DOHH2 (cell line): Measurements from ENCODE around the gene MACROD2.

Source experiments
- H3F3A ChIP-seq: fragments of 200-600 bp; sonication (generic), shearing (Covaris generic); 2 replicates; pipeline ENCODE4 v1.6.0; 2016; ENCODE audit warnings: antibody characterized with exemption, mild to moderate bottlenecking; ENCODE audit not compliant: control insufficient read depth, insufficient read depth
- H3K27ac ChIP-seq: fragments of 200-600 bp; sonication (generic); 2 replicates; pipeline ENCODE4 v1.5.1; 2014; ENCODE audit warnings: low read depth, mild to moderate bottlenecking, low read length, moderate library complexity
- H3K27me3 ChIP-seq: fragments of 200-600 bp; sonication (generic); 2 replicates; pipeline ENCODE4 v1.6.1; 2014; ENCODE audit warnings: mild to moderate bottlenecking, low read length, mixed read lengths; ENCODE audit not compliant: control insufficient read depth
- H3K36me3 ChIP-seq: fragments of 200-600 bp; sonication (generic); 2 replicates; pipeline ENCODE4 v1.6.1; 2014; ENCODE audit warnings: mild to moderate bottlenecking, low read length, moderate library complexity, mixed read lengths; ENCODE audit not compliant: control insufficient read depth
- H3K4me1 ChIP-seq: fragments of 200-600 bp; sonication (generic); 2 replicates; pipeline ENCODE4 v1.6.1; 2014; ENCODE audit warnings: mild to moderate bottlenecking, low read length, mixed read lengths; ENCODE audit not compliant: control insufficient read depth
- H3K4me2 ChIP-seq: fragments of 200-600 bp; sonication (generic); 2 replicates; pipeline ENCODE4 v1.6.0; 2014; ENCODE audit warnings: mild to moderate bottlenecking, low read length, moderate library complexity
- H3K4me3 ChIP-seq: fragments of 200-600 bp; sonication (generic); 2 replicates; pipeline ENCODE4 v1.5.1; 2014; ENCODE audit warnings: mild to moderate bottlenecking, low read length, mixed read lengths
- H3K79me2 ChIP-seq: fragments of 200-600 bp; sonication (generic); 2 replicates; pipeline ENCODE4 v1.6.1; 2014; ENCODE audit warnings: mild to moderate bottlenecking, low read length, mixed read lengths; ENCODE audit not compliant: control insufficient read depth
- H3K9me2 ChIP-seq: fragments of 200-600 bp; sonication (generic); replicated peaks from 2 replicates; pipeline ENCODE4 v1.6.1; 2014; ENCODE audit warnings: mild to moderate bottlenecking, low read length, mixed read lengths; ENCODE audit not compliant: control insufficient read depth
- H3K9me3 ChIP-seq: fragments of 200-600 bp; sonication (generic); 2 replicates; pipeline ENCODE4 v1.6.1; 2014; ENCODE audit warnings: antibody characterized with exemption, low read length, mixed read lengths; ENCODE audit not compliant: control insufficient read depth, insufficient read depth
- H4K20me1 ChIP-seq: fragments of 200-600 bp; sonication (generic); 2 replicates; pipeline ENCODE4 v1.6.0; 2014; ENCODE audit warnings: low read depth, mild to moderate bottlenecking, antibody characterized with exemption, low read length, moderate library complexity; ENCODE audit not compliant: control insufficient read depth, insufficient read depth
- CTCF ChIP-seq: fragments of 200-600 bp; sonication (generic); IDR thresholded peaks from one replicate; pipeline ENCODE4 v1.5.1; 2014; ENCODE audit warnings: antibody characterized with exemption, mild to moderate bottlenecking, low read depth, low read length; ENCODE audit not compliant: poor library complexity, severe bottlenecking
- EZH2phosphoT487 ChIP-seq: fragments of 200-600 bp; sonication (generic); IDR thresholded peaks from 2 replicates; pipeline ENCODE4 v1.6.1; 2017; ENCODE audit warnings: borderline replicate concordance, mild to moderate bottlenecking, antibody characterized with exemption, low read length, moderate library complexity, mixed read lengths

MACROD2 gene

GRCh38 chr20:15336536-15336935 is 1341.2 kb downstream of the MACROD2 start:
- Histone ChIP-seq H3K27me3 (no peaks in the 10 kb centered on the region), H3F3A (no peaks in the 10 kb centered on the region), H3K27ac (no peak overlapping the region), H3K4me2 (no peak overlapping the region), H3K36me3 (no peaks in the 10 kb centered on the region), H3K9me3 (no peaks in the 10 kb centered on the region), H3K4me1 (peaks cover 9% of the 10 kb centered on the region), H3K4me3 (no peak overlapping the region), H4K20me1 (no peaks in the 10 kb centered on the region), H3K79me2 (no peaks in the 10 kb centered on the region), H3K9me2 (no peaks in the 10 kb centered on the region)
- TF ChIP-seq EZH2phosphoT487 = no peak
- TF ChIP-seq CTCF = no peak

- Histone ChIP-seq H3K9me2 (no peaks in the 10 kb centered on the region), H3K4me1 (no peaks in the 10 kb centered on the region), H3K27me3 (no peaks in the 10 kb centered on the region), H3K4me2 (no peak overlapping the region), H3K36me3 (no peaks in the 10 kb centered on the region), H3K9me3 (no peaks in the 10 kb centered on the region), H3F3A (no peaks in the 10 kb centered on the region), H3K79me2 (no peaks in the 10 kb centered on the region), H4K20me1 (no peaks in the 10 kb centered on the region), H3K27ac (no peak overlapping the region), H3K4me3 (no peak overlapping the region)
- no peak for TF ChIP-seq EZH2phosphoT487
These were observed 1343.9 kb downstream of the MACROD2 start for GRCh38 chr20:15339264-15339663.

- H3K9me3 ChIP-seq = peaks cover 3% of the 10 kb centered on the region; the same call in 1 of the 2 replicates
- no peaks in the 10 kb centered on the region for H3K27me3 ChIP-seq
These were observed 1347.7 kb downstream of the MACROD2 start for GRCh38 chr20:15342991-15343523.

More at GRCh38 chr20:15342991-15343523, 1347.7 kb downstream of the MACROD2 start:
- Histone ChIP-seq H3K36me3 (no peaks in the 10 kb centered on the region), H4K20me1 (no peaks in the 10 kb centered on the region), H3K4me2 (no peak overlapping the region), H3K9me2 (no peaks in the 10 kb centered on the region), H3K79me2 (no peaks in the 10 kb centered on the region), H3K4me3 (no peak overlapping the region), H3K27ac (no peak overlapping the region), H3K4me1 (no peaks in the 10 kb centered on the region), H3F3A (no peaks in the 10 kb centered on the region)
- TF ChIP-seq CTCF = no peak
- TF ChIP-seq EZH2phosphoT487 = no peak
